Measurements from ENCODE around the gene DAP. TPM values are rescaled to one million over a fixed set of nuclear protein-coding genes. Genes with fewer than 3 reads are reported as not detected.

DAP gene
- total and polyA plus RNA-seq, 2 of the 13 experiments (the other 11 are each of a cell fraction or from before 2014, with no cell fraction given): 22.0 to 57.5 TPM

- TF ChIP-seq ZNF775 (CRISPR knock-in tag; IDR thresholded peaks at IDR 0.05; ENCODE audit: borderline replicate concordance): no peak
- TF ChIP-seq HNRNPL (IDR thresholded peaks at IDR 0.05; ENCODE audit: low read depth, low read length): no peak
- TF ChIP-seq ZNF20 (CRISPR knock-in tag; IDR thresholded peaks at IDR 0.05): no peak
- TF ChIP-seq, protein P1, sequence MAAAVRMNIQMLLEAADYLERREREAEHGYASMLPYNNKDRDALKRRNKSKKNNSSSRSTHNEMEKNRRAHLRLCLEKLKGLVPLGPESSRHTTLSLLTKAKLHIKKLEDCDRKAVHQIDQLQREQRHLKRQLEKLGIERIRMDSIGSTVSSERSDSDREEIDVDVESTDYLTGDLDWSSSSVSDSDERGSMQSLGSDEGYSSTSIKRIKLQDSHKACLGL (CRISPR knock-in tag; IDR thresholded peaks at IDR 0.05): no peak
- no peak for TF ChIP-seq CSRNP1 (CRISPR knock-in tag; IDR thresholded peaks at IDR 0.05)
- TF ChIP-seq, protein P2, sequence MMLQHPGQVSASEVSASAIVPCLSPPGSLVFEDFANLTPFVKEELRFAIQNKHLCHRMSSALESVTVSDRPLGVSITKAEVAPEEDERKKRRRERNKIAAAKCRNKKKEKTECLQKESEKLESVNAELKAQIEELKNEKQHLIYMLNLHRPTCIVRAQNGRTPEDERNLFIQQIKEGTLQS (CRISPR knock-in tag; IDR thresholded peaks at IDR 0.05): no peak
- no peak for TF ChIP-seq ZKSCAN1 (IDR thresholded peaks at IDR 0.05; ENCODE audit: low read length)
- no peak for TF ChIP-seq ZNF264 (CRISPR knock-in tag; IDR thresholded peaks at IDR 0.05)
- TF ChIP-seq ZNF296 (CRISPR knock-in tag; conservative IDR thresholded peaks at IDR 0.05): no peak
- TF ChIP-seq GTF3A (CRISPR knock-in tag; conservative IDR thresholded peaks at IDR 0.05): no peak
- TF ChIP-seq ELF4 (CRISPR knock-in tag; IDR thresholded peaks at IDR 0.05; ENCODE audit: borderline replicate concordance): no peak
These were observed 23.2 kb downstream of the DAP start (continued) for GRCh38 chr5:10737880-10738279.

DNA sequence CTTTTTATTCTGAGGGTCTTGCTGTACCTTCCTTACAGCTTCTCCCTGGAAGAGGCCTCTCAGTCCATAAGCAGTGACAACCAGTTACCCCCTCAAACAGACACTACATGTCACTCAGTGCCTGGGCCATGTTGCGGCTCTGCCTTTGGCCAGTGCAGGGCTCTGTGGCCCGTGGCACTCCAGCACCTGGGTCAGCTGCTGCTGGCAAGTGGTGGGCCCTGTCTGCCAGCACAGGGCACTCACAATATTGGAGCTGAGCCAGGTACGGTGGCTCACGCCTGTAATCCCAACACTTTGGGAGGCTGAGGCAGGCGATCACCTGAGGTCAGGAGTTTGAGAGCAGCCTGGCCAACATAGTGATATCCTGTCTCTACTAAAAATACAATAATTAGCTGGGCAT lies 24.2 kb downstream of the DAP start:
- peaks cover 12% of the 10 kb centered on the region; the same call in 1 of the 2 replicates for H4K20me1 ChIP-seq (ENCODE audit: insufficient read depth, low read length)
- no peak overlapping the region for H3K9ac ChIP-seq (ENCODE audit: insufficient read depth, low read depth, low read length)
- peaks cover 15 to 68% of the 10 kb centered on the region in 2 experiments for H3K36me3 ChIP-seq (replicated peaks in 1 of 2; ENCODE audit: control insufficient read depth in 1 of 2, insufficient read depth in 2 of 2, low read length in 2 of 2)
- FAIRE-seq (no peak), DNase-seq (ENCODE audit: low spot score) (no peak), ATAC-seq (no peak; the same call in 2 of the 3 replicates)
- POLR2A ChIA-PET: no interaction called here
- CTCF ChIA-PET (ENCODE audit: low intra/inter-chr PET ratio, low total read pairs): no interaction called here
- no peaks in the 10 kb centered on the region for H3K9me3 ChIP-seq (ENCODE audit: low read length)
- no peaks in the 10 kb centered on the region for H3K27me3 ChIP-seq (ENCODE audit: control insufficient read depth in 1 of 2, insufficient read depth in 2 of 2, low read length in 2 of 2)
- BruUV-seq (replicated peaks): no TSS peak
- in situ Hi-C loops (cut with HindIII; ENCODE audit: extremely low pct_ligation_motif_present, low pct_unique_long_range_greater_than_20kb): no loop called here
- H3K27ac ChIP-seq (ENCODE audit: extremely low read length, insufficient read depth, low read length): no peak overlapping the region
- 100% methylated on average over 1 of the region's 5 CpGs for WGBS (ENCODE audit: low lambda C conversion rate)
- no peak overlapping the region for H2AFZ ChIP-seq (ENCODE audit: low read length)
- no peak overlapping the region for H3K4me3 ChIP-seq (replicated peaks in 1 of 3; ENCODE audit: insufficient read depth in 1 of 3, low read depth in 2 of 3, low read length in 3 of 3)
- peaks cover 25% of the 10 kb centered on the region for H3K79me2 ChIP-seq (ENCODE audit: insufficient read depth, low read length)
- H3K4me2 ChIP-seq (ENCODE audit: low read depth, low read length): no peak overlapping the region
- intact Hi-C loops (cut with micrococcal nuclease; ENCODE audit: unreplicated experiment): no loop called here
- peaks cover 7% of the 10 kb centered on the region; the same call in 1 of the 2 replicates for H3K4me1 ChIP-seq (ENCODE audit: insufficient read depth, low read length)
- no peak for TF ChIP-seq PHF8 (CRISPR knock-in tag; IDR thresholded peaks at IDR 0.05)
- no peak for TF ChIP-seq MEIS2 (CRISPR knock-in tag; IDR thresholded peaks at IDR 0.05)
- no peak for TF ChIP-seq PCBP1 (IDR thresholded peaks at IDR 0.05; ENCODE audit: borderline replicate concordance, low read depth, low read length)
- no peak for TF ChIP-seq ZNF883 (CRISPR knock-in tag; IDR thresholded peaks at IDR 0.05; ENCODE audit: not compliant biosample characterization)
- no peak for TF ChIP-seq FOXC1 (CRISPR knock-in tag; IDR thresholded peaks at IDR 0.05; ENCODE audit: borderline replicate concordance)
- no peak for TF ChIP-seq CCDC6 (CRISPR knock-in tag; IDR thresholded peaks at IDR 0.05)
- no peak for TF ChIP-seq ZNF251 (CRISPR knock-in tag; IDR thresholded peaks at IDR 0.05)
- no peak for TF ChIP-seq ZNF205 (CRISPR knock-in tag; IDR thresholded peaks at IDR 0.05)
- TF ChIP-seq, protein P3, sequence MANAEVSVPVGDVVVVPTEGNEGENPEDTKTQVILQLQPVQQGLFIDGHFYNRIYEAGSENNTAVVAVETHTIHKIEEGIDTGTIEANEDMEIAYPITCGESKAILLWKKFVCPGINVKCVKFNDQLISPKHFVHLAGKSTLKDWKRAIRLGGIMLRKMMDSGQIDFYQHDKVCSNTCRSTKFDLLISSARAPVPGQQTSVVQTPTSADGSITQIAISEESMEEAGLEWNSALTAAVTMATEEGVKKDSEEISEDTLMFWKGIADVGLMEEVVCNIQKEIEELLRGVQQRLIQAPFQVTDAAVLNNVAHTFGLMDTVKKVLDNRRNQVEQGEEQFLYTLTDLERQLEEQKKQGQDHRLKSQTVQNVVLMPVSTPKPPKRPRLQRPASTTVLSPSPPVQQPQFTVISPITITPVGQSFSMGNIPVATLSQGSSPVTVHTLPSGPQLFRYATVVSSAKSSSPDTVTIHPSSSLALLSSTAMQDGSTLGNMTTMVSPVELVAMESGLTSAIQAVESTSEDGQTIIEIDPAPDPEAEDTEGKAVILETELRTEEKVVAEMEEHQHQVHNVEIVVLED (CRISPR knock-in tag; IDR thresholded peaks at IDR 0.05; ENCODE audit: borderline replicate concordance): no peak

Measured in HepG2 (cell line).